COLO668 (cell line): ENCODE measurements around the gene PLPP7.
A peak's percentile ranks its signal among the peaks of the same experiment; 100 is the strongest.

Source experiments
- DNase-seq: peaks from one replicate; lab custom pipeline; 2025; ENCODE audit not compliant: unreplicated experiment; lab: John Stamatoyannopoulos, UW

Gene PLPP7

GRCh38 chr9:131302244-131303075 is 12.9 kb downstream of the PLPP7 start:
- no peak for DNase-seq

GRCh38 chr9:131303381-131304321 is 14.1 kb downstream of the PLPP7 start:
- no peak for DNase-seq

GRCh38 chr9:131304676-131305355 is 15.3 kb downstream of the PLPP7 start:
- DNase-seq = peak; percentile 48

GRCh38 chr9:131306397-131307004 is 17.0 kb downstream of the PLPP7 start:
- no peak for DNase-seq

- no peak for DNase-seq
Measured at GRCh38 chr9:131307974-131308373, 18.5 kb downstream of the PLPP7 start.

GRCh38 chr9:131308452-131308851 is 18.9 kb downstream of the PLPP7 start:
- no peak for DNase-seq

- DNase-seq = no peak
Measured at GRCh38 chr9:131308906-131309529, 19.5 kb downstream of the PLPP7 start.

- DNase-seq = no peak
Measured at GRCh38 chr9:131309530-131310276, 20.2 kb downstream of the PLPP7 start.

GRCh38 chr9:131310833-131311554 is 21.5 kb downstream of the PLPP7 start:
- DNase-seq = peak; percentile 26

GRCh38 chr9:131312246-131312645 is 22.7 kb downstream of the PLPP7 start:
- DNase-seq = no peak

GRCh38 chr9:131312822-131313770 is 23.6 kb downstream of the PLPP7 start:
- no peak for DNase-seq

- DNase-seq = no peak
Measured at GRCh38 chr9:131318231-131319085, 28.9 kb downstream of the PLPP7 start.

- no peak for DNase-seq
Measured at GRCh38 chr9:131319486-131319885, 30.0 kb downstream of the PLPP7 start.

GRCh38 chr9:131320031-131320685 is 30.6 kb downstream of the PLPP7 start:
- no peak for DNase-seq

- DNase-seq = no peak
Measured at GRCh38 chr9:131323629-131324028, 34.1 kb downstream of the PLPP7 start.
